ENCODE measurements around the gene CYP2D6.

GRCh38 chr22:42162728-42163489 lies 32.3 kb upstream of the CYP2D6 start:
- TF ChIP-seq, protein P1, sequence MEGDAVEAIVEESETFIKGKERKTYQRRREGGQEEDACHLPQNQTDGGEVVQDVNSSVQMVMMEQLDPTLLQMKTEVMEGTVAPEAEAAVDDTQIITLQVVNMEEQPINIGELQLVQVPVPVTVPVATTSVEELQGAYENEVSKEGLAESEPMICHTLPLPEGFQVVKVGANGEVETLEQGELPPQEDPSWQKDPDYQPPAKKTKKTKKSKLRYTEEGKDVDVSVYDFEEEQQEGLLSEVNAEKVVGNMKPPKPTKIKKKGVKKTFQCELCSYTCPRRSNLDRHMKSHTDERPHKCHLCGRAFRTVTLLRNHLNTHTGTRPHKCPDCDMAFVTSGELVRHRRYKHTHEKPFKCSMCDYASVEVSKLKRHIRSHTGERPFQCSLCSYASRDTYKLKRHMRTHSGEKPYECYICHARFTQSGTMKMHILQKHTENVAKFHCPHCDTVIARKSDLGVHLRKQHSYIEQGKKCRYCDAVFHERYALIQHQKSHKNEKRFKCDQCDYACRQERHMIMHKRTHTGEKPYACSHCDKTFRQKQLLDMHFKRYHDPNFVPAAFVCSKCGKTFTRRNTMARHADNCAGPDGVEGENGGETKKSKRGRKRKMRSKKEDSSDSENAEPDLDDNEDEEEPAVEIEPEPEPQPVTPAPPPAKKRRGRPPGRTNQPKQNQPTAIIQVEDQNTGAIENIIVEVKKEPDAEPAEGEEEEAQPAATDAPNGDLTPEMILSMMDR (IDR thresholded peaks at IDR 0.05) = no peak
- TF ChIP-seq SIN3A (IDR thresholded peaks at IDR 0.05; ENCODE audit: borderline replicate concordance, insufficient read depth, low read depth, low read length) = no peak
